Activated CD8-positive, alpha-beta memory T cell treated with anti-CD3 and anti-CD28 coated beads for 4 hours (primary cell): Measurements from ENCODE around the gene KSR1.
"Not testable (repeated sequence)": the region's sequence is repeated elsewhere in the genome, so short reads cannot be mapped to it uniquely, and the experiment has no call there.

Experiments used
- DNase-seq, 2 donors: peaks; one replicate each; pipeline ENCODE4 v3.0.0-alpha.2; 2020; ENCODE audit warnings: low read depth in 2 of 2

The KSR1 gene

GRCh38 chr17:27426471-27426870 lies 29.8 kb upstream of the KSR1 start:
- DNase-seq = not testable (repeated sequence)

GRCh38 chr17:27427166-27427862 lies 28.9 kb upstream of the KSR1 start:
- DNase-seq = not testable (repeated sequence)

- no peak for DNase-seq
These were observed 27.3 kb upstream of the KSR1 start for GRCh38 chr17:27428781-27429505.

DNA sequence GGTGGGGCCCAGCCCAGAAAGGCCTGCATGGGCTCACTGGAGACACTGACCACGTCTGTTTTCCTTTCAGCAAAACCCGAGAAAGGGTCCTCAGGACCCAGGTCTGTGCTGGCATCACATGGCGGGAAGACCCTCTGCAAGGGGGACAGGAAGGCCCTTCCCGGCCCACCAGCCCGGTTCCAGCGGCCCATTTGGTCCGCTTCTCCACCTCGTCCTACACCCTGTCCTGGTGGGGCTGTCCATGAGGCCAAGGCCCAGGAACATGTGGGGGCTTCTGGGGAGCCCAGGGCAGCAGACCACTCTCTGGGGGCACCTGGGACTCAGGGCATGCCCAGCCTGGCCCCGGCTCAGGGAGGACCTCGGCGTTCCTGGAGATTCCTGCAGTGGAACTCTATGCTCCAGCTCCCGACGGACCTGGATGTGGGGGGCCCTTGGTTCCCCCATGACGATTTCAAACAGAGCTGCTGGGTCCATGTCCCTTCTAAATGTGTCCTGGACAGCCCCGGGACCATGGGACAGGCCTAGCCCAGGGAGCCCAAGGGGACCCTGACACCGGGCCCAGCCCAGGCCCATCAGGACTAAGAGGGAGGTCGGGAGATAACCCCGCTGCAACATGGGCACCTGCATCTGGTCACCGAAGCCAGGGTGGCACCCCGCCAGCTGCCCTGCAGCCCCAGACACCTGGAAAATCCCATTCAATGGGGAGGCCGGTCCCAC lies 26.4 kb upstream of the KSR1 start:
- no peak for DNase-seq

DNA sequence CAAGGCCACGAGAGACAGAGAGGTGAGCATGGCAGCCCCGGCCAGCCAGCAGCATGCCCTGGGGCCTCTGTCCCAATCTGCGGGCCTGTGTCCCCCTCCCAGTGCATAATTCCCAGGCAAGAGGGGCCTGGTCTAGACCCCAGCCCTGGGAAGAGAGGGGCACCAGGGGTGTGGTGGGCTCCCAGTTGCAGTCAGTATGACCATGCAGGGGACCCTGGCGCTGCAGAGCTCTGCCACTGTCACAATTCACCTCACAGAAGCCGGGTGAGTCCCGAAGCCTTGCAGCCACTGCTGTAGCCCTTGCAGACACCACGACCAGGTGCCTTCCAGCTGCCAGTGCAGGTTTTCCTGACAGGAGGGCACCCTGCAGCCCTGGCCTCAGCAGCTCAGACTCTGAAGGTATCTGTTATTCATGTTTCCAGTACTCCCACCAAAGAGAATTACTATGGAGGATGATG lies 25.8 kb upstream of the KSR1 start:
- DNase-seq = no peak

GRCh38 chr17:27430882-27431491 lies 25.3 kb upstream of the KSR1 start:
- DNase-seq = no peak

DNA sequence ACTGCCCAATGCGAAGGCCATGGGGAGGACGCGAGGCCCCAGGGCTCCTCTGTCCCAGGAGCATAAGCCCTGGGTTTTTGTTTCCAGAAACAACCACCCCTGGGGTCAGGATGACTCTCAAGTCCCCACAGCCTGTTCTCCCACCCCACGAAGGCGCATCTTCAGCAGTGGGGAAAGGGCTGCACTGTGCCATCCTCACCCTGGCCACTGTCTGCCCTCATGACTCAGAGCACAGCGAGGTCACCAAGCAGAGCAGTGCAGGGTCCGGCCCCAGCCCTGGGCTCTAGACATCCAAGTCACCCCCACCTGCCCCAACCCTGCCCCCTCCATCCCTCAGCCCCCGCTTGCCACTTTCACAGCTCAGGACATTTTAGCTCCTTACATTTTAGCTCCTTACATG lies 22.7 kb upstream of the KSR1 start:
- no peak for DNase-seq

DNA sequence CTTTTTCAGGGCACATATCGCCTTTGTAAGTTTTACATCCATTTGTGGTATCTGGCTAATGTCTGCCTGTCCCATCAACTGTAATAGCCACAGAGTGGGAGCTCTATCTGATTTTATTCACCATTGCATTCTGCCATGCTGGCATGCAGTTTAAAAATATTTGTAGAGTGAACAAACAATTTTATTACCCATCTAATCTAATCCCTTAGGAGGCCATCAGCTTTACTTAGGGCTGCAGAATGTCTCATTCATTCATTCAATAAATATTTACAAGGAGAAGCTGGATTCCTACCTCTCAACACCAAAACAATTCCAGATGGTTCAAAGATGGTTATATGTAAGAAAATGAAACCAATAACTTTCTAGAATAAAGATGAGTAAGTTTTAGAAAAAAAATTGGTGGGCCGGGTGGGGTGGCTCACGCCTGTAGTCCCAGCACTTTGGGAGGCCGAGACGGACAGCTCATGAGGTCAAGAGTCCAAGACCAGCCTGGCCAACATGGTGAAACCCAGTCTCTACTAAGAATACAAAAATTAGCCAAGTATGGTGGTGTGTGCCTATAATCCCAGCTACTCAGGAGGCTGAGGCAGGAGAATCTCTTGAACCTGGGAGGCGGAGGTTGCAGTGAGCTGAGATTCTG lies 20.7 kb upstream of the KSR1 start:
- DNase-seq = not testable (repeated sequence)

GRCh38 chr17:27438348-27438998 lies 17.8 kb upstream of the KSR1 start:
- DNase-seq = no peak

DNA sequence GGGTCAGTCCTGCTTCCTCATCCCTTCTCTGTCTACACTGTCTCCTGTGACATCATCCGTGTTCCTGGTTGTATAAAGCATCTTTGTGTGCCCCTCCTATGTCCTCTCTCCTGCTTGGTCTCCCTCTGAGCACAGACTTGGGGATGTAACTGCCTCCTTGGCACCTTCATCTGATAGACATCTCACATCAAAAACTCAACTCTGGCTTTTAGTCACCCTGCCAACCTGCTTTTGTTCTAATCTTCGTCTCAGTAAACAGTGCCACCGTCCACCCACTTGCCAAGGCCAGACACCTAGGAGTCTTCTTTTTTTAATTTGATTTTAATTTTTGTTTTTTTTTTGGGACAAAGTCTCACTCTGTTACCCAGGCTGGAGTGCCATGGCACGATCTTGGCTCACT lies 16.9 kb upstream of the KSR1 start:
- no peak for DNase-seq

- no peak for DNase-seq
These were observed 13.5 kb upstream of the KSR1 start for GRCh38 chr17:27442702-27443101.

- no peak for DNase-seq
These were observed 12.8 kb upstream of the KSR1 start for GRCh38 chr17:27443491-27443890.

GRCh38 chr17:27445971-27446370 lies 10.3 kb upstream of the KSR1 start:
- no peak for DNase-seq

DNA sequence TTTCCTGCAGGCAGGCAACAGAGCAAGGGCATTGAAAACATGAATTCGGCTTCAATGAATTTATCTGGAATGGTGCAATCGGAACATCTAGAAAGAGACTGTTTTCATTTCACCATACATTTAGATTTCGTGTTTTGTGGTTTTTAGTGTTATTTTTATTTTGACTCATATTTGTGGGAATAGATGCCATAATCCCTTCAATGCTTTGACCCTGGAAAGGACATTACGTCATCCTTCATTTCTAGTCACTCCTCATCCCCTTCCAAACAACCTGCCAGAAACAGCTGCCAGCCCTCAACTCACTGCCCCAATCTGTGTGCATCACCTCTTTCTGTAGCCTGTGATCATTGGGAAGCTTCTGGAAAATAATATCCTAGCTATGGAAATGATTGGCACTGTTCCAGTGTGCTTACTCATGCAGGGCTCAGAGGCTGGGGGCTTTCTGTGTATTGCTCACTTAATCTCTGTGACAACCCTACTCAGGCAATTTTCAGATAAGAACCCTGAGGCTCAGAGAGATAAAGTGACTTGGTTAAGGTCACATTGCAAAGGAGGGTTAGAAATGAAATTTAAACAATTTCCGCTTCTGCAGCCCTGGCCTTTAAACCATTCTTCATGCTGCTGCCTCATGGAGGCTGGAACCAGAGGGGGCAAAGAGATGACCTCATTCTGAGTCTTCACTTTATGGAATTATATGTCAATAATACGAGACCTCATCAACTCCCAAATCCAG lies 9.5 kb upstream of the KSR1 start:
- no peak for DNase-seq

- DNase-seq = not testable (repeated sequence)
These were observed 7.7 kb upstream of the KSR1 start for GRCh38 chr17:27448534-27448933.

- DNase-seq = no peak
These were observed 6.7 kb upstream of the KSR1 start for GRCh38 chr17:27449541-27449940.

- DNase-seq = no peak
These were observed 6.3 kb upstream of the KSR1 start for GRCh38 chr17:27449988-27450387.

DNA sequence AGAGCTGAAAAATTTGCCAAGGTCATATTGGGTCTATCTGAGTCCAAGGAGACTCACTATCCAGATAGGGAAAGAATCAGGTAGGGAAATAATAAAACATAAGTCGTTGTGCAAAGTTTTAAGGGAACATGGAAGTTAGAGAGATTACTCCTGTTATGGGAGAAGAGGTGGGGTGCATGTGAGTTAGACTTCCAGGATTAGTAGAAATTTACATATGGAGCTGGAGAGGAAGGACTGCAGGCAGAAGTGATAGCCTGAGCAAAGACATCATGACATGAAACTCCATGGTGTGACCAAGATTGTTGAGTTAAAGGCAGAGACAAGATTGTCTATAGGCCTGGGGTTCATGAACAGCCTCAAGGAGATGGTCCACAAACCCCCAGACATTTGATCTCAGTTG lies 5.8 kb upstream of the KSR1 start:
- no peak for DNase-seq

- no peak for DNase-seq
These were observed 4.3 kb upstream of the KSR1 start for GRCh38 chr17:27451906-27452305.

- no peak for DNase-seq
These were observed 3.4 kb upstream of the KSR1 start for GRCh38 chr17:27452828-27453227.

DNA sequence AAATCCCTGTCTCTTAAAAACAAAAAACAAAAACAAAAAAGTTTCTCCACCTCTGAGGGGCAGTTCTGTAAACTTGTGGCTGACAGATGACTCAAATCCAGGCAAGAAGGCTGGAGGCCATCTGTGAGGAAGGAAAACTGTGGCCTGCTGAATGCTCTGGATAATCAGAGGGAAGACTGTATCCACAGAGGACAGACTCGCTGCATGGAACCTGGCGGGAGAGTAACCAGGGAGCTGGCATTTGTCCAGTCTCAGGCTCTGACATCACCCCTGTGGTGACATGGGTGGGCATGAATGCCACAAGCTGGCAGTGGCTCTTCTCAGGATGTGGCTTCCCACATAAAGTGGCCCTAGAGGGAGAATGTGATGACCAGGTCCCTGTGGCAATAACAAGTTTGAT lies 2.8 kb upstream of the KSR1 start:
- DNase-seq = no peak
